Stimulated activated CD4-positive, alpha-beta T cell treated with anti-CD3 and anti-CD28 coated beads, Interleukin-4, amount 100 ng/mL, for 24 hours (primary cell): Measurements from ENCODE around the gene ALDH1A2.
A peak's percentile ranks its signal among the peaks of the same experiment; 100 is the strongest.
"Not testable (repeated sequence)": the region's sequence is repeated elsewhere in the genome, so short reads cannot be mapped to it uniquely, and the experiment has no call there.

Experiments used
- DNase-seq: peaks from one replicate; pipeline ENCODE4 v3.0.0-alpha.2; 2020

The ALDH1A2 gene

GRCh38 chr15:58065445-58066041, at the start of gene ALDH1A2:
TSS of gene ALDH1A2 (minus strand) at chr15:58065711. CDS start at chr15:58065650, 61 bp downstream.
- no peak for DNase-seq

DNA sequence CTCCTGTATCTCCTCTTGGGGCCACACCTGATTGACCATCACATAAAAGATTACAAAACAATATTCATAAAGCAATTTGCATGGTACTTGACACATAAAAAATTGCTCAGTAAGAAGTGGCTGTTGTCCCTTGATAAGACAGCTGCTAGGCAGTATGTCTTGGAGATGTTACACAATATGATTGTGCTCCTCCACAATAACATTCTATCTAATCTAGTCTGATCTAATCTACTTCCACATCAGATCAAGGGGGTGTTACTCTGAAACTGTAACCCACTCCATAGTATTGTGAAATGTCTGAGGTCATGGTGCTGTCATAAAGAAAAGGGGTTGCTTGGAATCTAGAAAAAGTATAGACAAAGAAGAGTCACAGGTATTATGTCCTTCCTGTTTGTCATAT, 49.3 kb upstream of the ALDH1A2 start:
- DNase-seq = no peak

GRCh38 chr15:58114388-58114787, 48.9 kb upstream of the ALDH1A2 start:
- DNase-seq = no peak

GRCh38 chr15:58113358-58113757, 47.8 kb upstream of the ALDH1A2 start:
- not testable (repeated sequence) for DNase-seq

DNA sequence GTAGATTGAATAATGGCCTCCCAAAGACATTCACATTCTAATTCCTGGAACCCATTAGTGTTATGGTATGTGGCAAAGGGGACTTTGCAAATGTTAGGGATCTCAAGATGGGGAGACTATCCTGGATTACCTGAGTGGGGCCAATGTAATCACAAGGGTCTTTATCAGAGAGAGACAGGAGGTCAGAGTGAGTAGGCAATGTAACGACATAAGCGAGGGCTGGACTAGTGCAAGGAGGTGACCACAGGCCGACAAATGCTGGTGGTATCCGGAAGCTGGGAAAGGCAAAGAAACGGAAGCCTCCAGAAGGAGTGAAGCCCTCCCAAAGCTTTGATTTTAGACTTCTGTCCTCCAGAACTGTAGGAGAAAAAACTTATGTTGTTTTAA, 46.2 kb upstream of the ALDH1A2 start:
- DNase-seq = no peak

- DNase-seq = no peak
Measured at GRCh38 chr15:58110999-58111717, 45.6 kb upstream of the ALDH1A2 start.

GRCh38 chr15:58109419-58109818, 43.9 kb upstream of the ALDH1A2 start:
- DNase-seq = no peak

DNA sequence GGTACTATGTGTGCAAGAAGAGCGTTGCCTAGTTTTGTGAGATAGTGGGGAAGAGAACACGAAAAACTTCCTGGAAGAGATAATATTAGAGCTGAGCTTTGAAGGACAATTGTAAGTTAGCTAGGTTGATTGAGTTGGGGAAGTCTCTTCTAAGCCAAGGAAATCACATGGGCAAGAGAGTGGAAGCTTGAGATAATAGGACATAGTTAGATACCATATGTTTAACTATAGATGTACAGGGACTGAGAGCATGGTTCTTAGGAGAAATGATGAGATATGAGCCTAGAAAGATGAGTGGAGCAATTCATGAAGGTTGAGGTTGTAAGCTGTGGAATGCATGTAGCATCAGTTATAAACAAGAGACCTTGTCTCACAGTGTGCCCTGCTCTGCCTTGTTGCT, 42.6 kb upstream of the ALDH1A2 start:
- no peak for DNase-seq

DNA sequence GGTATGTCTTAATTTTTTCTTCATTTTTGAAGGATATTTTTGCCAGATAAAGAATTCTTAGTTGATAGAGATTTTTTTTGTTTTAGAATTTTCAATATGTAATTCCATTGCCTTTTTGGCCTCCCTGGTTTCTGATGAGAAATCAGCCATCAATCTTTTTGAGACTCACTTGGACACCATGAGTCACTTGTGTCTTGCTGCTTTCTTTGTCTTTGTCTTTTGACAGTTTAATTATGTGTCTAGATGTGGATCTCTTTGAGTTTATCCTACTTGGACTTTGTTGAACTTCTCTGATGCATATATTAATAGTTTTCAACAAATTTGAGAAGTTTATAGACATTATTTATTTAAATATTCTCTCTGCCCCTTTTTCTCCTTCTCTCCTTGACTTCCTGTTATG, 38.0 kb upstream of the ALDH1A2 start:
- DNase-seq = no peak

- no peak for DNase-seq
Measured at GRCh38 chr15:58096529-58097084, 31.1 kb upstream of the ALDH1A2 start.

DNA sequence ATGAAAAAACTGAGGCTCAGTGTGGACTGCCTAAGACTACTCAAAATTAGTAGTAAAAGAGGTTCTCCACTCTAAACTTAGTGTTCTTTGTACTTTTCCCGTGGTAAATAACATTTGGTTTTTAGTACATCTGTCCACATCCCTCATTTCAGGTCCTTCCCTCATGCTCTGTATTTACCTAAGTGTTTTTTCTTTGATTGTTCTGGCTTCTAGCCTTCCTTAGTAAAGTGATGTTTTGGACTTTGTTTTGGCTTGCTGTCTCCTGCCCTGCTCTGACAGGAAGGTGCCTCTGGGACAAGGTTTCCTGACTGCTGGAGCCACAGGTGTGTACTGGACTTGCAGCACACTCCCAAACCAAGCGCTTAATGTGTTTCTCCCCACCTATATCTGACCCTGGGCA, 29.9 kb upstream of the ALDH1A2 start:
- no peak for DNase-seq

DNA sequence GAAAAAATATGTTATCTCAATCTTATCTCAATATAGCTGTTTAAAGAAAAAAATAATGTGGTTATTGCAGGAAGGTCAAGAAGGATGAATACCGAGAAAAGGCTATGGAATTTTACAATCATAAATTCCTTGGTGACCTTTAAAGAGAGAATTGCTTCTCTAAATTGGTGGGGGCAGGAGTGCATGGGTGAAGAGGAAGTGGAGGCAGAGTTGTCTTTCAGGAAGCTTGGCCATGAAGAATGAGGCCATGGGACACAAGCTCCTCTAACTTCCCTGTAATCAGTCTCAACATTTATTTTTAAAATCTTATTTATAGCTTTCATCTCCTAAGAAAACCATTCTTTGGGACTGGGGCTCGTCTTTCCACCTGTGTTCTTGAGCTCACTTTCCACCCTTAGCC, 22.4 kb upstream of the ALDH1A2 start:
- DNase-seq = no peak

DNA sequence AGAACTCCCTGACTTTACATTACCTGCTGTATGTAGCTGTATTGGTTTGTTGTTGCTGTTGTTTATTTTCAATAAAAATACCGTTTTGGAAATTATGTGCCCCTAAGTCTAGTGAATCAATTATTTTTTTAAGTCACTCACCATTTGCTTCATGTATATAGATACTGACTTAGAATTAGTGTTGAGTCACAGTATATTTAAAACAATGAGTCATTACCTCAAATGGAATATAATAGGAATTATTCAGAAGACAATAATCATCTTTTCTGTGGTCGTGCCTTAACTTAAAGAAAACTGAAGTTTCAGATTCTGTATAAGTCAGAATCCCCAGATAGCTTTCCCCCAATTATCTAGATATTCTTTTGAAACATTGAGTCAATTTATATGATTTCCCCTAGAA, 21.0 kb upstream of the ALDH1A2 start:
- DNase-seq = no peak

DNA sequence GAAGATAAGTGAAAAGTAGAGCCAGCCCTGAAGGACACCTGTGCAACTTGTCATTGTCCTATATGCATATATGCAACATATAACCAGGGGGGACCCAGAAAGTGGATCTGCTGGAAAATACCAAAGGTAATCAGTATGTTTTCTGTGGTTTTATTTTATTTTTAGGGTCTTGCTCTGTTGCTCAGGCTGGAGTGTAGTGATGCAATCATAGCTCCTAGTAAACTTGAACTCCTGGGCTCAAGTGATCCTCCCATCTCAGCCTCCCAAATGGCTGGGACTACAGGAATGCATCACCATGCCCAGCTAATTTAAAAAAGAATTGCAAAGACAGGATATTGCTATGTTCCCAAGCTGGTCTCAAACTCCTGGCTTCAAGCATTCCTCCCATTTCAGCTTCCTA, 18.0 kb upstream of the ALDH1A2 start:
- no peak for DNase-seq

DNA sequence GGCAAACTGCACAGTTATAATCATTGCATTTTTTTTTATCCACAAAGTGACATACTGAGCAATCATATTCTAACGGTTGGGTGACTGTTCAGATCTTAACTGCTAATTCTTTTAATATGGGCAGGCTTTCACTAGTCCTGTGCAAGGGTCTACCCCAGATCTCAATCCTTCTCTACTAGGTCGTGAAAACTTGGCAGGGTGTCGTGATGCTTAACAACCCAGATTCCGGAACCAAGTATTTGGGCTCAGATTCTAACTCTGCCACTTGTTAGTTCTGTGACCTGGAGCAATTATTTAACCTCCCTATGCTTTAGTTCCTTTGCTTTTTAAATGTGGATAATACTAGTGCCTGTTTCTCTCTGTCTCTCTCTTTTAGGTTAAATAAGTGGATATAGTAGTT, 16.4 kb upstream of the ALDH1A2 start:
- DNase-seq = no peak

DNA sequence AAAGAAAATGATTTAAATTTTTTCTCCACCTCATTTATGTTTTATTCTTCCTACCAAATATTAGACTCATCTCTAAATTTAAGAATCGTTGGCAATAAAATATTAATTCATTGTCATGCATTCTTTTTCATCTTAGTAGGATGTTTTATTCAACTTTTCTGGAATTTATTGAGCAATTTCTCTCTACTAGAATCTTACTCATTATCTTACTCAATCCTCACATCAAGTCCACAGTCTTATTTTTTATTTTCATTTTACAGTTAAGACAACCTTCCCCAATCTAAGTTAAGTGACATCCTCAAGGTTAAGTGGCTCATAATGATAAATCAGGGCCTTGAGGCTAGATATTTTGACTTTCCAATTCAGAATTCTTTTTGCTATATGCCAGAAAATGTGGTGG, 15.9 kb upstream of the ALDH1A2 start:
- no peak for DNase-seq

GRCh38 chr15:58080959-58081358, 15.4 kb upstream of the ALDH1A2 start:
- DNase-seq = not testable (repeated sequence)

DNA sequence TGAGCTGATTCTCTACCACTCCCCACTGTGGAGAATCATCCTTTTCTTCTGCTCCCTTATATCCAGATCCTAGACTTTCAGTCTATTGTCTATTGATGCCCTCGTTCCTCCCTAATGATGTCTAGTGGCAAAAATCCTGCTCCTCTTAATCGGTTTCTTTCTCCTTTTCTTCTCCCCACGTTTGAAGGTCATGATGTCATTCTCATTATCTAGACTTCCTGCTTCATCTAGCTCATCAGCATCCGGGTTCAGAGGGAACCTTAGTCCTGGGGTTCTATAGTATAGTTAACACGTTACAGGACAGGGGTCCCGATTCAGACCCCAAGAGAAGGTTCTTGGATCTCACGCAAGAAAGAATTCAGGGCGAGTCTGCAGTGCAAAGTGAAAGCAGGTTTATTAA, 14.9 kb upstream of the ALDH1A2 start:
- no peak for DNase-seq

DNA sequence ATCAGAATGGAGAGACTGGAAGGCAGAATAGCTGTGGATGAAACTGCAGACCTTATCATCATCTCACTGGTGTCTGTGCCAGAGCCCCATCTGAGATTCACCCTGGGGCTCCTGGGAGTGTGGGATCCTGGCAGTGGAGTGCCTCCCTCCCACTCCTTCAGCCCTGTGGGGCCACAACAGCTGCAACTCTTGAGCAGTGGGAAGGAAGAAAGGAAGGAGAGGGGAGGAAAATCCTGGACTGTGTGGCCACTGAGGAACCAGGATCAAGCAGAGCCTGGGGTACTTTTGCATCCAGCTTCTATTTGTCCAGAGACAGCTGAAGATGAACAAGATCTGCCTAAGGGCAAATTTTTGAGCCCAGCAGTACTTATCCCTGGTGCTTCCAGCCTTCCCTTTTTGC, 13.1 kb upstream of the ALDH1A2 start:
- DNase-seq = no peak

DNA sequence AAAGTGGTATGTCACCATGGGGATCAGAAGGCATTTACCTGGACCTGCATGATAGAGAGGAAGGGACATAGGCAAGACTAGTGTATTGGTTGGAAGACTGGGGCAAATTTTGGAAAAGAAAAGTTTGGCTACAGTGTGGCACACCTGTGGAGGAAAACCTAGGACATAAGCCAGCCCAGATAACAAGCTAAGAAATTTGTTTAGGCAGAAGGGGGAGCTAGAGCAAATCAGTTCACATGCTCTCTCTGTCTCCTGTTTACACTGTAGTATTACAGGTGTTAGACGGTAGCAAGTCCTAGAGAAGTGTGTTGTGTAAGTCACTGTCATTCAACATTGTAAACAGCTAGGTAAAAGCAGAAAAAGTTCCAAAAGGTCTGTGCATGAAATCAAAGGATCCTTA, 11.9 kb upstream of the ALDH1A2 start:
- DNase-seq = no peak

DNA sequence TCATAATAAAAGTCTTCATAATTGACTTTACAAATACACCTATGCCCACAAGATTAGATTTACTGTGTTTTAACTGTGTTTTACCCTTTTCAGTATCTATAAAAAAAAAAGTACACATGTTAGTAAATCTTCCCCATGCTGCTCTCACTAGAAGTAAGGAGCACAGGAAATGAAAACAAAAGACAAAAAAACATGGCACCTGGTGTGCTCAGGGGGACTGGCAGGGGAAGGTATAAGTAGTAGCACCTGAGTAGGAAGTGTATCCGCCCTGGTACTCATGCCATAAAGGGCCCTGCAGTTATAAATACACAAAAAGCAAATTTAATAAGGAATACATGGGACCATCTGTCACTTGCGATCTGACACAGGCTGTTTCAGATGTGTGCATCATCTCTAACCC, 8.9 kb upstream of the ALDH1A2 start:
- DNase-seq = no peak

GRCh38 chr15:58070801-58071418, 5.4 kb upstream of the ALDH1A2 start:
- DNase-seq = peak; percentile 33

DNA sequence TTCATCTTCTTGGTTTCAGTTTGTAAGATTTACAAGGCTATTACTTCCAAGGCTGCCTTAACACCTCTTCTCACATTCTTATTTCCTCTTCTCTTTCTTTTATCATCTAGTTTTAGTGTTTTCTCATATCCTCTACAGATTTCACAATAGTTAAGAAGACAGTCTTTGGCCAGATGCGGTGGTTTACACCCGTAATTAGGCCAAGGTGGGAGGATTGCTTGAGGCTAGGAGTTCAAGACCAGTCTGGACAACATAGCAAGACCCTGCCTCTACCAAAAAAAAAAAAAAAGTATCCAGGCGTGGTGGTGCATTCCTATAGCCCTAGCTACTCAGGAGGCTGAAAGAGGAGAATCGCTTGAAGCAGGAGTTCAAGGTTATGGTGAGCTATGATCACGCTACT, 3.5 kb upstream of the ALDH1A2 start:
- no peak for DNase-seq
